ENCODE measurements around the gene MIS18A.
"Not testable (repeated sequence)": the region's sequence is repeated elsewhere in the genome, so short reads cannot be mapped to it uniquely, and the experiment has no call there.

Gene MIS18A

GRCh38 chr21:32278518-32279376 lies at the start of gene MIS18A:
TSS of gene MIS18A (minus strand) at chr21:32279049. CDS start at chr21:32279014, 35 bp downstream.
- DNase-seq (ENCODE audit: low read depth): peak; percentile 97

- DNase-seq (ENCODE audit: low read depth): no peak
Observed at GRCh38 chr21:32328595-32328994, 49.7 kb upstream of the MIS18A start.

GRCh38 chr21:32325706-32326105 lies 46.9 kb upstream of the MIS18A start:
- DNase-seq (ENCODE audit: low read depth): no peak

- no peak for DNase-seq (ENCODE audit: low read depth)
Observed at GRCh38 chr21:32322676-32323075, 43.8 kb upstream of the MIS18A start.

GRCh38 chr21:32322103-32322502 lies 43.3 kb upstream of the MIS18A start:
- DNase-seq (ENCODE audit: low read depth): no peak

GRCh38 chr21:32321480-32321879 lies 42.6 kb upstream of the MIS18A start:
- DNase-seq (ENCODE audit: low read depth): no peak

- no peak for DNase-seq (ENCODE audit: low read depth)
Observed at GRCh38 chr21:32320726-32321125, 41.9 kb upstream of the MIS18A start.

- DNase-seq (ENCODE audit: low read depth): no peak
Observed at GRCh38 chr21:32320059-32320458, 41.2 kb upstream of the MIS18A start.

- DNase-seq (ENCODE audit: low read depth): no peak
Observed at GRCh38 chr21:32319012-32319411, 40.2 kb upstream of the MIS18A start.

- DNase-seq (ENCODE audit: low read depth): no peak
Observed at GRCh38 chr21:32317726-32318125, 38.9 kb upstream of the MIS18A start.

- DNase-seq (ENCODE audit: low read depth): no peak
Observed at GRCh38 chr21:32316361-32317215, 37.7 kb upstream of the MIS18A start.

GRCh38 chr21:32315511-32316281 lies 36.8 kb upstream of the MIS18A start:
- DNase-seq (ENCODE audit: low read depth): no peak

GRCh38 chr21:32314806-32315205 lies 36.0 kb upstream of the MIS18A start:
- DNase-seq (ENCODE audit: low read depth): no peak

- no peak for DNase-seq (ENCODE audit: low read depth)
Observed at GRCh38 chr21:32312976-32313375, 34.1 kb upstream of the MIS18A start.

- DNase-seq (ENCODE audit: low read depth): no peak
Observed at GRCh38 chr21:32312326-32312725, 33.5 kb upstream of the MIS18A start.

- no peak for DNase-seq (ENCODE audit: low read depth)
Observed at GRCh38 chr21:32311621-32312020, 32.8 kb upstream of the MIS18A start.

- DNase-seq (ENCODE audit: low read depth): not testable (repeated sequence)
Observed at GRCh38 chr21:32310976-32311375, 32.1 kb upstream of the MIS18A start.

GRCh38 chr21:32309906-32310460 lies 31.1 kb upstream of the MIS18A start:
- DNase-seq (ENCODE audit: low read depth): no peak

- no peak for DNase-seq (ENCODE audit: low read depth)
Observed at GRCh38 chr21:32308696-32309095, 29.8 kb upstream of the MIS18A start.

GRCh38 chr21:32307706-32308105 lies 28.9 kb upstream of the MIS18A start:
- DNase-seq (ENCODE audit: low read depth): no peak

- DNase-seq (ENCODE audit: low read depth): no peak
Observed at GRCh38 chr21:32306021-32306780, 27.4 kb upstream of the MIS18A start.
